ENCODE measurements around the gene NUP62.

Gene NUP62

DNA sequence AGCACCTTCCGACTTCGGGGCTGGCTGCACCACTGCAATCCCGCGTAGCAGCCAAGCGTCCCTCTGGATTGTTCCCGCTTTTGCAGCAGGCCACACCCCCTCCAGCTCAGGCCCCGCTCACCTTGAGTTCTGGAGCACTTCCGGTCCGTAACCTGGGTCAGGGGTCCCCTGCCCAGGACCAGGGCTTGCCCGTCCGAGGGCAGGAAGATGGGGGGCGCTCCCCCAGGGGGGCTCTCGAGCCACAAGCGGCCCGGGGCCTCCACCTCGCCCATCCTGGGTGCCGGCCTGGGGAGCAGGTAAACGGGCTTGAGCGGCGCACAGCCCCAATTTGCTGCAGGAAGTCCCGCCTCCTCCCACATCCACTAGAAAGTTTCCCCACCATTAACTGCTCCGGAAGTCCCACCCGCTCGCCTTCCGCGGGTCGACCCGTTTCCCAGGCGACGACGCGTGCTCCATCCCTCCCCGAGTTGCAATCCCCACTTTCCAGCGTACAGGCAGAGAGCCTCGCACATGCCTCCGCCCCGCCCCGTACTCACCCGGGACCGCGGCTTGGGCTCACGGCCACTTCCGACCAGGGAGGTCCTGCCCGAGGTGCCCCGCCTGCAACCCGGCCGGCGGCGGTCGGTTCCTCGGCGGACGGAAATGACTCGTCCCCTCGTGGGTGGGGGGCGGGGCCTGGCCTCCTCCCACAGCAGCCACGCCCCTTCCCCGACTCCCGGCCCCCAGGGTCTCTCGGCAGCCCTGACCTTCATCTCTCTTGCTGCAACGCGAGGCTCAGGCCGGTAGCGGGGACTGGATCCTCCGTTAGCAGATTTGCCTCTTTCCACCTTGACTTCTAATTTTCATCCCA is 62.1 kb downstream of the NUP62 start, which contains the start of gene PNKP:
Gene PNKP, minus strand, starts transcription at position 644 of the 850 bp plus-strand sequence. Its CDS starts 372 bp downstream, at position 272.
- DNase-seq (ENCODE audit: low spot score) = peak; percentile 86

DNA sequence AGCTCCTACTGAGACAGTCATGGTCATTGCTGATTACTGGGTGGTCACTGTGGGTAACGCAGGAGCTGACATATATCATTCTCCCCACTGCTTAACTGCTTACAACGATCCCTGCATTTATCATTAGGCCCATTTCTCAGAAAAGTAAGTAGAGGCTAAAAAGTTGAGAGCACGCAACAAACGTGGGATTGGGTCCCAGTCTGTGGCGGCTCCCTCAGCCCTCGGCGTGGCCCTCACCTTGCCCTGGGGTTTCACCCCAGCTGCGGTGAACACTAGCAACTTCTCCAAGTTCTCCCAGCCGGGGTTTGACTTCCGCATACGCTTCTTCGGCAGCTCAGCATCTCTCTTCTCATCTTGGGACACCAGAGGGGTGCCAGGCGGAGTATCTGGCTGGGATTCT is 64.4 kb downstream of the NUP62 start:
- DNase-seq (ENCODE audit: low spot score) = no peak

DNA sequence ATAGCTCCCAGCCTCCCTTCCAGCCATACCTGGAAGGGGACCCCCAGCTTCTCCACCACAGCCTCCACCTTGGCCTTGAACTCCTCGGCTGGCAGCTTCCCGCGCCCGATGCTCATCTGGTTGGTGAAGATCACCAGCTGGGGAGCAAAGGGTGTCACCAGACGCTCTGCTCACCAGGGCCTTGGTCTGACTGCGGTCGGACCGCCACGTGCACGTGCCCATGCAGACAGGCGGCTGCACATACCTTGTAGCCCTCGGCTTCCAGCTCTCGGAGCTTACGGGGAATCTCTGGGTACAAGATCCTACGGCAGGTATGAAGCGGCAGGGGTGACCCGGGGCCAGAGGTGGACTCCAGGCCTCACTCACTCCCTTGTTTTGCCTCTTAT is 65.4 kb downstream of the NUP62 start:
- DNase-seq (ENCODE audit: low spot score) = no peak

DNA sequence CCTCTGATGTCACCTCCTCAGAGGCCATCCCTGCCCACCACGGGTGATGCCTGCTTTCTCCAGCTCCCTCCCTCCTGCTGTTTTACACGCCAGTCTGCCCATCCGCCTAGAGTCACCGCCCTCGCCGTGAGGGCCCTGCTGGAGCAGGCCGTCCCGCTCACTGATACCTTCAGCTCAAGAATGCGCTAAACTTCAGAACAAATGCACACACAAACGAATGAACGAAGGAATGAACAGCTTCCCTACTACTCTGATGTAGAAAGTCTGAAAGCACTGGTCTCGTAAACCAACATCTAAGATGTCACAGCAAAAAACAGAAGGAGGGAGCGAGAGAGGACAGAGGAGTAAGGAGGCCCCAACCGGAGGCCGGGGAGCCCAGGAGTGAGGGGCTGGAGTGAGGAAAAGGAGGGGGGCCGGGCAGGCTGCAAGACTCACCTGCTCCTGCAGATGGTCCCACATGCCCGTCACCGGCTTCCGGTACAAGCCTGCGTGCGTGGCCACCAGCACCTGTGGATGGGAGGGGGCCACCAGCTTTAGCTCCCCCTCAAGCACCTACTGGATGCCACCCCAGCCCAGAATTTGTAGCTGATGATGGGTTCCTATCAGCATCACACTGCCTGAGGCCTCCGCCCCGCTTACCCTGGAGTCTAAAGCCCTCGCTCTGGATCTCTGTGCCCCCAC is 65.9 kb downstream of the NUP62 start:
- no peak for DNase-seq (ENCODE audit: low spot score)

DNA sequence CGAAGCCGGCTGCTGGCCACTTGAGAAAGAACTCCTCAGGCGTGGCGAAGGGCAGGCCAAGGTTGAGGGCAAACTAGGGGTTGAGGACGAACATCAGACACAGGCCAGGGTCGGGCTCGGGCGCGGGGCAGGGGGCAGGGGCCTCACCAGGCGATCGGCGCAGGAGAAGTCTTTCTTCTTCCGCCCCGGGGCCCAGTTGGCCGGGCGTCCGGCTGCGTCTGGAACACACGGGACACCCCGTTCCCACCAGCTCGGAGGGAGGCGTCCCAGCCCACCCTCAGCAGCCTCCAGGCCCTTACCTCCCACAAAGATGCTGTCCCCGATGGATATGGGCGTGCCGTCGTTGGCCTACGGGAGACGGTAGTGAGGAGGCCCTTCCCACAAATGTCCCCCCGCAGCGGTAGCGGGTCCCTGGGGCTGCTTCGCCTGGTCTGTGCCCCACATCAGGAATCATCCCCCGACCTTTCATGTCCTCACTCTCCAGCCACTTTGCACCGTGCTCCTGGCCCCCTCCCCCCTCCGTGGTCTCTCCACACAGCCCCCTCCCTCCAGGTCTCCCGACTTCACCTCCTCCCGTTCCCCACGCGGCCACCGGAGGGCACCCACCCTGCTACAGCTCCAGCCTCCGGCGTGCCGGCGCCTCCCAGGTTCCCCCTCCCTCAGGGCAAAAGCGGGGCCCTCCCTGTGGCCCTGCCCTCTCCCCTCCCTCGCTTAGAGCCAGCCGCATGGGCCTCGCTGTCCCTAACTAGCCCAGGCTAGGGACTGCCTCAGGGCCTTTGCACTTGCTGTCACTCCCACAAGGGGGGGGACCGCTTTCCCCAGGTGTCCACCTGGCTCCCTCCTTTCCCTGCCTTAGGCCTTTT is 66.7 kb downstream of the NUP62 start:
- no peak for DNase-seq (ENCODE audit: low spot score)

DNA sequence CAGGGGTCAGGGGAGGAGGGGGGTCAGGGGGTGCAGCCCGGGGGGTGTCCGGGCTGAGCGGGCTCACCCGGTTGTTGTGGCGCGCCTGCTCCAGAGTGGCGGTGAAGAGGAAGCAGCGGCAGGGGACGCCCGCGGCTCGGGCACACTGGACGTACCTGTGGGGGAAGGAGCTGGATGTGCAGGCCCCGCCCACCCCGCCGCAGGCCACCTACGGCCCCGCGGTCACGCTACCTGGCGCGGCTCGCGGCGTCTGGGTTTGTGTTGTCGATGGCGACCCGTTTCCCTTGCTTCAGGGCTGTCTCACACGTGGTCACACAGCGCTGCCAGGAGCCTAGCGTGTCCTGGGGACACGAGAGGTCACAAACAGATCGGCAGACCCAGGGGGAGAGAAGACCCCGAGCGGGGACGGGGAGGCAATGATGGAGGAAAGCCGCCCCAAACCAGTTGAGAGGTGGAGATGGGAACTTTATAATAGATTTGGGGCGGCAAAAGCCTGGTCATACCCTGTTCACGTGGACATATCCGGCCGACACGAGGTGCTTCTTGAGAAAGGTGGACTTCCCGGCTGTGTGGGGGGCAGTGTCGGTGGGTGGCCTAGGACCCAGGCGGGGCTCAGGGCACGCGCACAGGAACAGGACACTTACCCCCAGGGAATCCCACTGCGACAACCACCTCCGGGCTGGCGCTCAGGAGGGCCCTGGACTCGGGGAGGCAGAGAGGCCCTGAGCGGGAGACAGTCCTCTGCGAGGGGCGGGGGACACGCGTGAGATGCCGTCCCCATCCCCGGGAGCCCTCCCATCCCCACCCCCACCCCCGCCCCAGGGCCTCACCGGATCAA is 67.5 kb downstream of the NUP62 start:
- no peak for DNase-seq (ENCODE audit: low spot score)

DNA sequence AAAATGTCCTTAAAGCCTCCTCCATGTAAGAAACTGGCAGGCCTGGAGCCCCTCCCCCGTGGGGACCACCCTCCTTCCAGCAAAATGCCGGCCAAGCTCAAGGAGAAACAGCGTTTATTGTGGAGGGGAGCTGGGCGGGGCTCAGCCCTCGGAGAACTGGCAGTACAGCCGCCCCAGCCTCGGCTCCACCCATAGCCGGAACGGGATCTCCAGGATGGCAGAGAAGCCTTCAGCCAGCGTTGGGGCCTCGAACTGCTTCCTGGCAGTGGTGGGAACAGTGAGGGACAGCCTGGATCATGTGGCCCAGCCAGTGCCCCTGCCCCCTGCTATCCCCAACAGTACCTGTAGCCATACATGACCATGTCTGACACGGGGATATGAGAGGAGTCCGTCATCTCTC is 68.2 kb downstream of the NUP62 start:
- no peak for DNase-seq (ENCODE audit: low spot score)

DNA sequence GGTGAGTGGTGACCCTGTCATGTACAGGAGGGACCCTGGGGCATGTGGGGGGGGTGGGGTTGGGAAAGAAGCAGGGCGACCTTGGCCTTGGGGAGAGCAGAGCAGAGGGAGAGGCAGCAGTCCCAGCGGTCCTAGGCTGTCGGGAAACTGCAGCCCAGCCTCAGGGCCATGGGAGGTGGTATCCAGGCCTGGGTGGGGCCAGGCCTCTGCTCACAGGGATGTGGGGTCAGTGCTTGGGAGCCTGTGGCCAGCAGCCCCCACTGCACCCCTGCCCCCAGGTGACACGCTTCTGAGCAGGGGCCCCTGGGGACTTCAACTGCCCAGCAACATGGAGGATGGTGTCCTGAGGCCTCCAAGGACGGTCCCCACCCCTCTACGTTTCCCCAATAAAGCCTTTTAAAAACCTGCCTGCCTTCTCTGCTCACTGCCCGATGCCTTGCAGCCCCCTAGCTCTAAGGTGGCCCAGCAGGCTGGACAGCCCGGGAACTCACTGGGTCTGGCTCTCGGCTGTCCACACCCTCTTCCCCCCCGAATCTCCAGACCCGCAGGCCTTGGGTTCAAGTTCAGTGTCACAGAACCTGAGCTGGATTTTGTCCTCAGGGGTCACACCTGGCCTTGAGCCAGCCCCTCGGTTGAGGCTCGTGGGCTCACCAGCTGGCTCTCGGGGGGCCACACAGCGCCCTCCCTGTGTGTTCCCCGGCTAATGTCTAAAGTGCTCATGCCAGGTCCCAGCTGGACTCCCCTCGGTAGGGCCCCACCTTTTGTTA is 68.8 kb downstream of the NUP62 start:
- DNase-seq (ENCODE audit: low spot score) = no peak

DNA sequence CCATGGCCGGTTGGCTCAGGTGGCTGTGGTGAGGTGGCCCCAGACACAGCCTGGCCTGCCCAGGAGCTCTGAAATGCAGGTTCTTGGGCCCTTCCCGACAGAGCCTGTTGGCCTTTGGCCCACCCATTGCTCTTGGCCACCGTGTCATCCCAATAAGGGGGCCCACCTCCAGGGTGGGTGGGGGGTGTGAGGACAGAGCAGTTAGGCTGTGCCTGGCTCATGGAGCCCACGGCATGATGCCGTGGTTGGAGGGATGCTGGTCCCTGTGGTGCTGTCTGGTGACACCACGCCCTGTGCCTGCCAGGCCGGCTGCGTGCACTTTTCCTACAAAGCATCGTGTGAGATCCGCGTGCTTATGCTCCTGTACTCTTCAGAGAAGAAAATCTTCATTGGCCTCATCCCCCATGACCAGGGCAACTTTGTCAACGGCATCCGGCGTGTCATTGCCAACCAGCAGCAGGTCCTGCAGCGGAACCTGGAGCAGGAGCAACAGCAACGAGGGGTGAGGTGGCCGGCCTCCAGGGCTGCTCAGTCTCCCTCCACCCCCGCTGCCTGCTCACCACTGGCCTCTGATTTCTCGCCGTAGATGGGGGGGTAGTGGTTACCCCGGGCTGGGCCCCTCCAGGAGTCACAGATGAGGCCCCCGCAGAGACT is 69.5 kb downstream of the NUP62 start:
- no peak for DNase-seq (ENCODE audit: low spot score)

DNA sequence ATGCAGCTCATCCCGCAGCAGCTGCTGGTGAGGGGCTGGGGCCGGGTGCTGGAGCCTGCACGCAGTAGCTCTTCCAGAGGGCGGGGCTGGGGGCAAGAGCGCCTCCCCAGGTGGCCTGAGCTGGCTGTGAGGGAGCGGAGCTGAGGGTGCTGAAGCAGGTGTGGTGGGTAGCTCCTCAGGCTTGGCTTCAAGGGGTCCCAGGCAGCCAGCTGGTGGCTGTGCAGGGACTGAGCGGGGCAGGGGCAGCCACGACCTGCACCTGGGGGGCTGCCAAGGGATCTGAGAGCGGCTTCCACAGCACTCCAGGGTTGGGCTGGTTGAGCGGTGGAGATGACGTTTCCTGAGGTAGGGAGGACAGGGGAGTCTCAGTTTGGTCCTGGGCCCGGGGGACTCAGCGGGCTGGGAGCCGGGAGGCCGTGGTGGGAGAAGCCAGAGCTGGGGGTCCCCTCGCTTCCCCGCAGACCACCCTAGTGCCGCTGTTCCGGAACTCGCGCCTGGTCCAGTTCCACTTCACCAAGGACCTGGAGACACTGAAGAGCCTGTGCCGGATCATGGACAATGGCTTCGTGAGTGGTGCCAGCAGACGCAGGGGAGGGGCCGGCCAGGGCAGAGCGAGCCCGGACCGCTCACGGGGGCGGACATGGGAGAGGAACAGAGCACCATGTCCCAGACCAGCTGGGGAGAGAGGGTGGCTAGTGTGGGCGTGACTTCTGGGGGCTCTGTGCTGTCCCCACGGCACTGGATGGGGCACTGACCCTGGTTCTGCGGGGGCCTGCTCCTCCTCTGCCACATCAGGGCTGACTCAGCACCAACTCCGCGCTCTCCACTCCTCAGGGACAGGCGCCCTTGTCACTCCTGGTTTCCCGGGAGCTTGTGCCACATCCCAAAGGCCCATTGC is 71.0 kb downstream of the NUP62 start:
- no peak for DNase-seq (ENCODE audit: low spot score)

DNA sequence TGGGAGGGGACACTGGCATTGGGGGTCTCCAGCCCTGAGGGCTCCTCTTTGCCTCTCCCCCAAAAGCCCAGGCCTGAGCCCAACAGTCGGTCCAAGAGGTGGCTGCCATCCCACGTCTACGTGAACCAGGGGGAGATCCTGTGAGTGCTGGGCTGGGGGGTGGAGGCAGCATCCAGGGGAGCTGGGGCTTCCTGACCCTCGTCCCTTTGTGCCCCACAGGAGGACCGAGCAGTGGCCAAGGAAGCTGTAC is 71.5 kb downstream of the NUP62 start:
- DNase-seq (ENCODE audit: low spot score) = no peak

DNA sequence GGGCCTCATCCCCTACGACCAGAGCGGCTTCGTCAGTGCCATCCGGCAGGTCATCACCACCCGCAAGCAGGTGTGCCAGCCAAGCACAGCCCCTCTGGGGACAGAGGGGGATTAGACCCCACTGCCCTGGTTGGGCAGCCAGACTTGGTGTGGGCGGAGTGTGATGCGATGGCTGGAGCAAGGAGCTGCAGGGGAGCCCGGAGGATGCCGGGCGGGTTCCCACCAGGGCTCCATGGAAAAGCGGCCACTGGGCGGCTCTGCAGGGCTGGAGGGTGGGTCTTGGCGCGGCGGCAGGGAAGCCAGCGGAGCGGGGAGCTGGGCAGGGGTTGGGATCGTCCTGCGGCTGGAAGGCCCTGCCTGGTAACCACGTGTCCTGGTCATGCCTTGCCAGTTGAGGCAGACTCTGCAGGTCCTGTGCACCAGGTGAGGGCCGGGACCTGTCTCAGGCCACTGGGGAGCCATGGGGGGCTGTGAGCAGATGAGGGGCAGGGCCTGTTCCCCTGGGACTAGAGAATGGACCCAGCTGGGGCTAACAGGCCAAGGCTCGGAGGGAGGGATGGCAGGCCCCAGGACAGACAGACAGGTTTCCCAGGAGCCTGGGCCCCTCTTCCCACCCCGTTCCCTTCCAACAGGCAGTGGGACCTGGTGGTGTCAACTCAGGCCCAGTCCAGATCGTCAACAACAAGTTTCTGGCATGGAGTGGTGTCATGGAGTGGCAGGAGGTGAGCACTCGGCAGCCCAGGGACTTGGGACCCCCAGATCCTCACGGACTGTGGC is 72.1 kb downstream of the NUP62 start:
- no peak for DNase-seq (ENCODE audit: low spot score)

Data from CD4-positive, alpha-beta T cell treated with Interleukin-2 at 100 ng/mL for 4 hours (primary cell).